ENCODE measurements around the gene ARID1B. TPM values are rescaled to one million over a fixed set of nuclear protein-coding genes. Genes with fewer than 3 reads are reported as not detected.

Gene ARID1B
- total and polyA plus RNA-seq, 10 donors, result 17.7 to 223 (median 141) TPM

GRCh38 chr6:156905801-156906200, 128.6 kb downstream of the ARID1B start:
- Histone ChIP-seq H3K36me3 (peaks cover 0 to 24% (median 2%) of the 10 kb centered on the region in 6 donors), H3K4me3 (no peak overlapping the region), H3K9me3 (no peaks in the 10 kb centered on the region), H3K27ac (no peak overlapping the region), H3K4me1 (peaks cover 0 to 35% (median 13%) of the 10 kb centered on the region in 6 donors), H3K27me3 (replicated peaks in 1 of 7) (no peaks in the 10 kb centered on the region)
- no peak for TF ChIP-seq POLR2A (IDR thresholded peaks at IDR 0.05)
- TF ChIP-seq, protein P1, sequence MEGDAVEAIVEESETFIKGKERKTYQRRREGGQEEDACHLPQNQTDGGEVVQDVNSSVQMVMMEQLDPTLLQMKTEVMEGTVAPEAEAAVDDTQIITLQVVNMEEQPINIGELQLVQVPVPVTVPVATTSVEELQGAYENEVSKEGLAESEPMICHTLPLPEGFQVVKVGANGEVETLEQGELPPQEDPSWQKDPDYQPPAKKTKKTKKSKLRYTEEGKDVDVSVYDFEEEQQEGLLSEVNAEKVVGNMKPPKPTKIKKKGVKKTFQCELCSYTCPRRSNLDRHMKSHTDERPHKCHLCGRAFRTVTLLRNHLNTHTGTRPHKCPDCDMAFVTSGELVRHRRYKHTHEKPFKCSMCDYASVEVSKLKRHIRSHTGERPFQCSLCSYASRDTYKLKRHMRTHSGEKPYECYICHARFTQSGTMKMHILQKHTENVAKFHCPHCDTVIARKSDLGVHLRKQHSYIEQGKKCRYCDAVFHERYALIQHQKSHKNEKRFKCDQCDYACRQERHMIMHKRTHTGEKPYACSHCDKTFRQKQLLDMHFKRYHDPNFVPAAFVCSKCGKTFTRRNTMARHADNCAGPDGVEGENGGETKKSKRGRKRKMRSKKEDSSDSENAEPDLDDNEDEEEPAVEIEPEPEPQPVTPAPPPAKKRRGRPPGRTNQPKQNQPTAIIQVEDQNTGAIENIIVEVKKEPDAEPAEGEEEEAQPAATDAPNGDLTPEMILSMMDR (IDR thresholded peaks at IDR 0.05 in 8 of 11, conservative IDR thresholded peaks at IDR 0.05 in 3 of 11), result no peak
- TF ChIP-seq POLR2AphosphoS5 (IDR thresholded peaks at IDR 0.05), result no peak
- intact Hi-C loops (cut with DNase I; ENCODE audit: low total_unique reads), result no loop called here
- WGBS, 5 donors, result 87 to 96% (median 94%) methylated on average over 1 of the region's 1 CpG
- DNase-seq, result no peak

DNA sequence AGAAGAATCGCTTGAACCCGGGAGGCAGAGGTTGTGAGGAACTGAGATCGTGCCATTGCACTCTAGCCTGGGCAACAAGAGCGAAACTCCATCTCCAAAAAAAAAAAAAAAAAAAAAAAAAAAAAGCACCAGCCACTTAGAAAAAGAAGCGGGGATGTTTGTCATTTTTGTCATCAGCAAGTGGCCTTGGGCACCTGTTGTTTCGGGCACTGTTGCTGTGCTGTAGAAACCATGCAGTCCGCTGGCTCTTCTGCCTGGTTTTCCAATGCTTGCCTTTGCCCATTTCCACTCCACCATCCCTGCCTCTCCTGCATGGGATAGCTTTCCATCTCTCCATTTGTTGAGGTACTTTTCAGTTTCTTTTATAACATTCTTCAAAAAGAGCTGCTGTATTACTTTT, 129.3 kb downstream of the ARID1B start:
- H3K27me3 ChIP-seq (replicated peaks in 1 of 7), result no peaks in the 10 kb centered on the region
- peaks cover 0 to 19% (median 2%) of the 10 kb centered on the region in 6 donors for H3K36me3 ChIP-seq
- no peak for DNase-seq
- intact Hi-C loops (cut with DNase I; ENCODE audit: low total_unique reads), result no loop called here
- H3K4me3 ChIP-seq, result no peak overlapping the region
- no peak overlapping the region for H3K27ac ChIP-seq
- WGBS, 5 donors, result 92 to 98% (median 95%) methylated on average over 6 to 7 of the region's 7 CpGs
- H3K4me1 ChIP-seq, result peaks cover 0 to 35% (median 13%) of the 10 kb centered on the region in 6 donors
- H3K9me3 ChIP-seq, result no peaks in the 10 kb centered on the region
- TF ChIP-seq POLR2A (IDR thresholded peaks at IDR 0.05) (no peak), POLR2AphosphoS5 (IDR thresholded peaks at IDR 0.05) (no peak)
- TF ChIP-seq, protein P1 (IDR thresholded peaks at IDR 0.05 in 8 of 11, conservative IDR thresholded peaks at IDR 0.05 in 3 of 11), result no peak

DNA sequence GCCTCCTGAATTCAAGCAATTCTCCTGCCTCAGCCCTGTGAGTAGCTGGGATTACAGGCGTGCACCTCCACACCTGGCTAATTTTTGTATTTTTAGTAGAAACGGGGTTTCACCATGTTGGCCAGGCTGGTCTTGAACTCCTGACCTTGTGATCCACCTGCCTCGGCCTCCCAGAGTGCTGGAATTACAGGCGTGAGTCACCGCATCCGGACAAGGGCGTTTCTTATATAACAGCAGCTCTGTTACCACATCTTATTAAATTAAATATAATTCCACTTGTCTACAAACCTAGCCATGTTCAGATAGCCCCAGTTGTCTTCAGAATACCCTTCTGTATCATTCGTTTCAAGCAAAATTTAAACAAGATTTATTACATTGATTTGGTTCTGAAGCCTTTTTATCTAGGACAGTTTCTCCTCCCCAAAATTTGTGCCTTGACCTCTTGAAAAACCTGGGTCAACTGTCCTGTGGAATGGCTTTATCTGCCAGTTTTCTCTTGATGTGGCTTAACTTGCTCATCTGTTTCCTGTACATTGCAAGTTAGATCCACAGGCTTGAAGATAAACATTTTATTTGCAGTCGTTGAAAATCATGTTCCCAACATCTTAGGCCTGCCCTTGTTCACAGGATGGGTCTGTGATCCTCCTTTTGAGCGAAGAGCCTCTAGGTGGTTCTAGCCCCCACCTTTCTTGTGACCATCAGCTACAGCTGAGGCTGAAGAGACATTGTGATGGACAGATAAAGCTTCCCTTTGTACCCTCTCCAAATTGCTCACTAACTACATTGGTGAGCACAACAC, 132.2 kb downstream of the ARID1B start:
- Histone ChIP-seq H3K27me3 (replicated peaks in 1 of 7) (no peaks in the 10 kb centered on the region), H3K27ac (no peak overlapping the region), H3K4me1 (peaks cover 5 to 39% (median 23%) of the 10 kb centered on the region in 6 donors), H3K9me3 (no peaks in the 10 kb centered on the region), H3K4me3 (no peak overlapping the region), H3K36me3 (peaks cover 0 to 4% (median 0%) of the 10 kb centered on the region in 6 donors)
- TF ChIP-seq POLR2AphosphoS5 (IDR thresholded peaks at IDR 0.05) (no peak), POLR2A (IDR thresholded peaks at IDR 0.05) (no peak)
- TF ChIP-seq, protein P1 (IDR thresholded peaks at IDR 0.05 in 8 of 11, conservative IDR thresholded peaks at IDR 0.05 in 3 of 11), result no peak
- 83 to 88% (median 86%) methylated on average over 10 of the region's 10 CpGs for WGBS, 5 donors
- DNase-seq, result no peak
- intact Hi-C loops (cut with DNase I; ENCODE audit: low total_unique reads), result no loop called here

GRCh38 chr6:156910011-156910334, 132.8 kb downstream of the ARID1B start:
- H3K27me3 ChIP-seq (replicated peaks in 1 of 7), result no peaks in the 10 kb centered on the region
- H3K27ac ChIP-seq, result no peak overlapping the region
- no peaks in the 10 kb centered on the region for H3K9me3 ChIP-seq
- peaks cover 5 to 42% (median 23%) of the 10 kb centered on the region in 6 donors for H3K4me1 ChIP-seq
- H3K4me3 ChIP-seq, result no peak overlapping the region
- TF ChIP-seq, protein P1 (IDR thresholded peaks at IDR 0.05 in 8 of 11, conservative IDR thresholded peaks at IDR 0.05 in 3 of 11), result no peak
- no peak for TF ChIP-seq POLR2A (IDR thresholded peaks at IDR 0.05)
- no peak for TF ChIP-seq POLR2AphosphoS5 (IDR thresholded peaks at IDR 0.05)
- H3K36me3 ChIP-seq, result no peaks in the 10 kb centered on the region
- intact Hi-C loops (cut with DNase I; ENCODE audit: low total_unique reads), result no loop called here
- no peak for DNase-seq
- 92 to 96% (median 93%) methylated on average over 4 of the region's 4 CpGs for WGBS, 5 donors
